HEK293T (cell line): ENCODE data around the gene PSAT1.

ENCODE experiments used
- ARNT ChIP-seq: fragments of 450-650 bp; IDR thresholded peaks from 2 replicates; pipeline ENCODE4 v1.6.1; 2017; ENCODE audit warnings: mild to moderate bottlenecking
- BHLHE40 ChIP-seq: fragments of 450-650 bp; IDR thresholded peaks from 2 replicates; pipeline ENCODE4 v1.6.1; 2016; ENCODE audit warnings: mild to moderate bottlenecking, moderate library complexity, borderline replicate concordance
- CTBP1 ChIP-seq: fragments of 450-650 bp; IDR thresholded peaks from 2 replicates; pipeline ENCODE4 v1.6.1; 2016; ENCODE audit warnings: borderline replicate concordance
- ELF4 ChIP-seq: fragments of 450-650 bp; IDR thresholded peaks from 2 replicates; pipeline ENCODE4 v1.6.1; 2017; ENCODE audit warnings: antibody characterized with exemption
- FOXA1 ChIP-seq: fragments of 450-650 bp; IDR thresholded peaks from 2 replicates; pipeline ENCODE4 v1.6.1; 2016; ENCODE audit warnings: mild to moderate bottlenecking
- FOXK2 ChIP-seq: fragments of 450-650 bp; IDR thresholded peaks from 2 replicates; pipeline ENCODE4 v1.6.1; 2016; ENCODE audit warnings: mild to moderate bottlenecking
- FOXM1 ChIP-seq: fragments of 450-650 bp; IDR thresholded peaks from 2 replicates; pipeline ENCODE4 v1.6.1; 2017; ENCODE audit warnings: mild to moderate bottlenecking, borderline replicate concordance
- HDGF ChIP-seq: fragments of 450-650 bp; IDR thresholded peaks from 2 replicates; pipeline ENCODE4 v1.6.1; 2017; ENCODE audit warnings: antibody characterized with exemption, borderline replicate concordance
- L3MBTL2 ChIP-seq: fragments of 450-650 bp; conservative IDR thresholded peaks from 2 replicates; pipeline ENCODE4 v1.6.1; 2016; ENCODE audit warnings: mild to moderate bottlenecking
- LEF1 ChIP-seq: fragments of 450-650 bp; IDR thresholded peaks from 2 replicates; pipeline ENCODE4 v1.6.1; 2017; ENCODE audit warnings: mild to moderate bottlenecking, borderline replicate concordance
- NFRKB ChIP-seq: fragments of 450-650 bp; IDR thresholded peaks from 2 replicates; pipeline ENCODE4 v1.6.1; 2016; ENCODE audit warnings: mild to moderate bottlenecking, moderate library complexity
- PKNOX1 ChIP-seq: fragments of 450-650 bp; IDR thresholded peaks from 2 replicates; pipeline ENCODE4 v1.6.1; 2016
- SP1 ChIP-seq: fragments of 450-650 bp; IDR thresholded peaks from 2 replicates; pipeline ENCODE4 v1.6.1; 2017
- TARDBP ChIP-seq: fragments of 450-650 bp; IDR thresholded peaks from 2 replicates; pipeline ENCODE4 v1.6.1; 2016

- no peak for TF ChIP-seq FOXA1
- no peak for TF ChIP-seq CTBP1
- TF ChIP-seq SP1, result no peak
- no peak for TF ChIP-seq FOXM1
- TF ChIP-seq BHLHE40, result no peak
- TF ChIP-seq ARNT, result no peak
- TF ChIP-seq FOXK2, result no peak
- TF ChIP-seq TARDBP, result no peak
- no peak for TF ChIP-seq L3MBTL2
- TF ChIP-seq NFRKB, result no peak
- TF ChIP-seq ELF4, result no peak
- no peak for TF ChIP-seq LEF1
- no peak for TF ChIP-seq HDGF
- no peak for TF ChIP-seq PKNOX1
Observed at GRCh38 chr9:78262655-78263054, 34.3 kb upstream of the PSAT1 start.
